Mammary microvascular endothelial cell (primary cell): ENCODE measurements around the gene SFT2D1. TPM values are rescaled to one million over a fixed set of nuclear protein-coding genes. Genes with fewer than 3 reads are reported as not detected.

Source experiments
- total RNA-seq: library from RNA; depleted of rRNA; stranded (reverse); fragments of >200 nt; gene quantifications from 2 replicates; pipeline ENCODE4 v1.2.3, GENCODE V29; 2015

The SFT2D1 gene
- total RNA-seq = 24.4 and 42.2 TPM in 2 replicates

GRCh38 chr6:166342349-166343149 is at the start of gene SFT2D1:
SFT2D1 (minus strand) TSS chr6:166342545; CDS start chr6:166342481, 64 bp downstream.

DNA sequence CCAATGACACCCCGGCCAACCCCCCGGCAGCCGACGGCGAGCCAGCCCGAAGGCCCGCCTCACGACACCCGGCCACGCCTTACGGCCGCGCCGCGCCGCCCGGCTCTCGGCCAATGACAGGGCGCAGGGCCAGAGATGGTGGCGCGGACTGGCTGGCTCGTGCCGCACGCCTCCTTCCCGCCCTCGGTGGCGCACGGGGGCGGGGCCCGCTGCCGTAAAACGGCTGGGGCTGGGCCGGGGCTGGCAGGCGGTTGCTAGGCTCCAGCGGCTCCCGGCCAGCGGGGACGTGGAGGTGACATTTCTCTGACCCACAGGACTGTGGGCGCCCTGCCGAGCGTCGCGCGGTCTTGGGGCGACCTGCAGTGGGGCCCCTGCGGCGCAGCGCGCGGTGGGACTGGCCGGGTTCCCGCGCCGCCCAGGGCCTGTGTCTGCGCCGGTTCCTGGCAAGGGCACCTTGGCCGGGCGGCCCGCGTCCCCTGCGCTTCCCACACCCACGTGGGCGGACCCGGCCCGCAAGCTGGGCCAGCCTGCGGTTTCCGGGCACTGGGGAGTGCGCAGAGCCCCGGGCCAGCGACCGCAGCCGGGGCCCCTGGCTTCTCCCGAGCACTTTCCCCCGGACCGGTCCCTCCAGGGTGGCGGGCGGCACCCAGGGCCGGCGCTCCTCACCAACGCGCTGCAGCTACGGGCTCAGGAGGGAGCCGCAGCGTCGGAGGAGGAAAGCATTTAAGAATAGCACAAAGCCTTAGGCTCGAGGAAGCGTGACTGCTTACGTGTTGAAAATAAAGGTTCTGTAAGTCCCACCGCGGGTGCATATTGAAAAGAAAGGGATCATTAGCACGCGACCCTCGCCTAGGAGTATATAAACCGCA is 40.8 kb upstream of the SFT2D1 start, which contains the start of gene MPC1:
Gene MPC1 (minus strand): TSS at position 8 of the 869 bp plus-strand sequence. CDS start 64 bp downstream, outside the sequence.

GRCh38 chr6:166308033-166308768 is 34.1 kb downstream of the SFT2D1 start, which contains the start of gene PRR18:
PRR18 (minus strand) TSS chr6:166308392; CDS start chr6:166308142, 250 bp downstream.

Other genes with a start within 250 kb of the SFT2D1 start
- not detected in 2 replicates for gene TBXT, start 174.7 kb downstream of the SFT2D1 start, total RNA-seq
- not detected in 2 replicates for gene PRR18, start 34.2 kb downstream of the SFT2D1 start, total RNA-seq
- gene MPC1, start 40.4 kb upstream of the SFT2D1 start, total RNA-seq = 33.5 and 35.8 TPM in 2 replicates
- gene RAMACL, start 244.1 kb upstream of the SFT2D1 start, total RNA-seq = 0.20 TPM in 2 replicates